ENCODE results near the gene TAS2R30.

DNA sequence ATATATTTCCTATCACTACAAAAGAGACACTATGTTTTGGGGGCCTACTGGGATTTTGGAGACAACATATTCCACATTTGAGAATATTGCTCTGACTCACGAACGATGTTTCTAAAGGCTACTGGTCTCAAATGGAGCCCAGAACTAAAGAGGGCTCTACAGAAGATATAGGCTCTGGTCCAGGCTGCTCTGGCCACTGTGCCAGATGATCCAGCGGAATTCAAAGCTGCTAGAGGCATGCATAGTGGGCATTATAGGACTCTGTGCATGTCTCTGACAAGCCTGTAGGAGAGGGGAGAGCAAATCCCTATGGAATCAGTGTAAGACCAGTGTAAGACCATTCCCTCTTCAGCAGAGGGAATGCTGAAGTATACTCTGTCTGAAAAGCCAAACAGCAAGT lies 4.1 kb downstream of the TAS2R30 start:
- TF ChIP-seq, protein P1, sequence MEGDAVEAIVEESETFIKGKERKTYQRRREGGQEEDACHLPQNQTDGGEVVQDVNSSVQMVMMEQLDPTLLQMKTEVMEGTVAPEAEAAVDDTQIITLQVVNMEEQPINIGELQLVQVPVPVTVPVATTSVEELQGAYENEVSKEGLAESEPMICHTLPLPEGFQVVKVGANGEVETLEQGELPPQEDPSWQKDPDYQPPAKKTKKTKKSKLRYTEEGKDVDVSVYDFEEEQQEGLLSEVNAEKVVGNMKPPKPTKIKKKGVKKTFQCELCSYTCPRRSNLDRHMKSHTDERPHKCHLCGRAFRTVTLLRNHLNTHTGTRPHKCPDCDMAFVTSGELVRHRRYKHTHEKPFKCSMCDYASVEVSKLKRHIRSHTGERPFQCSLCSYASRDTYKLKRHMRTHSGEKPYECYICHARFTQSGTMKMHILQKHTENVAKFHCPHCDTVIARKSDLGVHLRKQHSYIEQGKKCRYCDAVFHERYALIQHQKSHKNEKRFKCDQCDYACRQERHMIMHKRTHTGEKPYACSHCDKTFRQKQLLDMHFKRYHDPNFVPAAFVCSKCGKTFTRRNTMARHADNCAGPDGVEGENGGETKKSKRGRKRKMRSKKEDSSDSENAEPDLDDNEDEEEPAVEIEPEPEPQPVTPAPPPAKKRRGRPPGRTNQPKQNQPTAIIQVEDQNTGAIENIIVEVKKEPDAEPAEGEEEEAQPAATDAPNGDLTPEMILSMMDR (IDR thresholded peaks at IDR 0.05), result no peak
- TF ChIP-seq POLR2AphosphoS5 (IDR thresholded peaks at IDR 0.05; ENCODE audit: low read depth, low read length) (no peak), TCF7L2 (IDR thresholded peaks at IDR 0.05; ENCODE audit: low read depth, low read length) (no peak), REST (IDR thresholded peaks at IDR 0.05; ENCODE audit: insufficient read depth in 1 of 2, low read depth in 2 of 2, low read length in 1 of 2) (no peak)

Measured in Panc1 (cell line).